GM20000 (cell line): ENCODE results near the gene CAMTA1.

Experiments
- DNase-seq: peaks from one replicate; pipeline ENCODE4 v3.0.0; 2012; ENCODE audit warnings: low spot score
- CTCF ChIP-seq: IDR thresholded peaks from 2 replicates; pipeline ENCODE4 v1.5.1; 2012; ENCODE audit warnings: mild to moderate bottlenecking, control low read depth; ENCODE audit errors: extremely low read depth, missing control alignments

The CAMTA1 gene

GRCh38 chr1:7589080-7589735 lies 804.0 kb downstream of the CAMTA1 start:
- no peak for DNase-seq
- TF ChIP-seq CTCF = no peak

GRCh38 chr1:7589774-7590425 lies 804.6 kb downstream of the CAMTA1 start:
- no peak for DNase-seq
- TF ChIP-seq CTCF = no peak

- no peak for DNase-seq
- no peak for TF ChIP-seq CTCF
These were observed 805.2 kb downstream of the CAMTA1 start for GRCh38 chr1:7590426-7590790.

- TF ChIP-seq CTCF = no peak
- DNase-seq = no peak
These were observed 806.3 kb downstream of the CAMTA1 start for GRCh38 chr1:7591565-7591964.

GRCh38 chr1:7592120-7592798 lies 807.0 kb downstream of the CAMTA1 start:
- no peak for DNase-seq
- TF ChIP-seq CTCF = no peak

GRCh38 chr1:7594002-7594713 lies 808.9 kb downstream of the CAMTA1 start:
- no peak for DNase-seq

More at GRCh38 chr1:7594002-7594713, 808.9 kb downstream of the CAMTA1 start:
- TF ChIP-seq CTCF = no peak
